Panc1 (cell line): ENCODE results near the gene VPS37B. TPM values are rescaled to one million over a fixed set of nuclear protein-coding genes. Genes with fewer than 3 reads are reported as not detected.

Experiments used
- ATAC-seq: fragments of 200-7000 bp; cut with Tn5 transposase; 2 replicates; pipeline ENCODE4 v1.9.1; 2020; ENCODE audit warnings: mild to moderate bottlenecking, moderate library complexity
- BruUV-seq: library from RNA; stranded (reverse); fragments of 400-500 nt; replicated peaks from 2 replicates; lab custom pipeline; 2021; lab: Mats Ljungman, UMichigan
- CTCF ChIA-PET: fragments of 300-600 bp; sonication (Branson Sonifier 250); formaldehyde crosslinking; loops from one replicate; lab custom pipeline; 2022; ENCODE audit warnings: antibody characterized with exemption; lab: Charles Lee
- POLR2A ChIA-PET: fragments of 300-600 bp; sonication (Branson Sonifier 250); formaldehyde crosslinking; loops from one replicate; lab custom pipeline; 2022; ENCODE audit warnings: antibody characterized with exemption; lab: Charles Lee
- DNase-seq: peaks from one replicate; pipeline ENCODE4 v3.0.0-alpha.2; 2010; ENCODE audit warnings: low read depth, low spot score
- H3K27ac ChIP-seq: 2 replicates; pipeline ENCODE4 v1.5.1; 2011; ENCODE audit warnings: mild to moderate bottlenecking, low read length, inconsistent platforms
- H3K27me3 ChIP-seq: fragments of 200-500 bp; sonication (Bioruptor generic); 2 replicates; pipeline ENCODE4 v1.6.0; 2014; ENCODE audit warnings: low read length, inconsistent platforms; ENCODE audit not compliant: control insufficient read depth, insufficient read depth
- H3K36me3 ChIP-seq: fragments of 200-500 bp; sonication (Bioruptor generic); 2 replicates; pipeline ENCODE4 v1.5.1; 2014; ENCODE audit warnings: inconsistent platforms, mild to moderate bottlenecking, low read length, moderate library complexity; ENCODE audit not compliant: control insufficient read depth, insufficient read depth
- H3K4me1 ChIP-seq: 2 replicates; pipeline ENCODE4 v1.5.1; 2011; ENCODE audit warnings: inconsistent platforms, mild to moderate bottlenecking, low read length, moderate library complexity; ENCODE audit not compliant: control insufficient read depth, insufficient read depth
- H3K4me3 ChIP-seq, 2 experiments: 2 replicates each; pipeline ENCODE4 v1.5.1; 2011 to 2012; ENCODE audit warnings: low read depth in 2 of 2, low read length in 2 of 2, mild to moderate bottlenecking in 2 of 2, inconsistent platforms in 1 of 2, moderate library complexity in 1 of 2
- H3K9me3 ChIP-seq: fragments of 200-500 bp; sonication (Bioruptor generic); 2 replicates; pipeline ENCODE4 v1.5.1; 2014; ENCODE audit warnings: low read depth, mild to moderate bottlenecking, inconsistent platforms, low read length, moderate library complexity; ENCODE audit not compliant: control insufficient read depth, insufficient read depth
- CTCF ChIP-seq: fragments of 450-650 bp; IDR thresholded peaks from 2 replicates; pipeline ENCODE4 v1.5.1; 2017; ENCODE audit warnings: mild to moderate bottlenecking
- POLR2AphosphoS5 ChIP-seq: IDR thresholded peaks from 2 replicates; pipeline ENCODE4 v1.6.1; 2012; ENCODE audit warnings: mild to moderate bottlenecking, low read depth, low read length, moderate library complexity
- REST ChIP-seq, 2 experiments: IDR thresholded peaks; 2 replicates each; pipeline ENCODE4 v1.6.1; 2011 to 2012; ENCODE audit warnings: low read depth in 2 of 2, control low read depth in 1 of 2, low read length in 1 of 2, mild to moderate bottlenecking in 1 of 2, moderate library complexity in 1 of 2; ENCODE audit not compliant: insufficient read depth in 1 of 2
- SIN3A ChIP-seq: IDR thresholded peaks from 2 replicates; pipeline ENCODE4 v1.6.1; 2012; ENCODE audit warnings: low read depth, mild to moderate bottlenecking, low read length, moderate library complexity, borderline replicate concordance; ENCODE audit not compliant: insufficient read depth
- TCF7L2 ChIP-seq: IDR thresholded peaks from 2 replicates; pipeline ENCODE4 v1.6.1; 2011; ENCODE audit warnings: mild to moderate bottlenecking, low read depth, low read length, inconsistent platforms
- in situ Hi-C: cut with HindIII; loops from 2 replicates; pipeline ENCODE4 v1.10.0; 2016; ENCODE audit warnings: low sequenced_read_pairs, low pct_unique_long_range_greater_than_20kb
- intact Hi-C: fragments of 100-400 bp; cut with micrococcal nuclease; formaldehyde crosslinking; loops from one replicate; pipeline ENCODE4 v1.10.0; 2022; ENCODE audit not compliant: unreplicated experiment
- total RNA-seq: library from RNA; stranded (reverse); gene quantifications from one replicate; pipeline ENCODE4 v1.2.1, GENCODE V29; 2021; ENCODE audit not compliant: unreplicated experiment

Gene VPS37B
- total RNA-seq, 1 experiment from 2014 or later = 76.7 TPM

GRCh38 chr12:122861587-122861970 is 34.3 kb downstream of the VPS37B start:
- in situ Hi-C loops = no loop called here
- intact Hi-C loops = loop anchor here (2.0 kb wide), 1 partner anchor 97 kb away; no protein-coding TSS in a partner anchor
- no peak overlapping the region for H3K4me3 ChIP-seq
- DNase-seq = no peak
- H3K27me3 ChIP-seq = no peaks in the 10 kb centered on the region
- no peaks in the 10 kb centered on the region for H3K9me3 ChIP-seq
- BruUV-seq = no TSS peak
- no peak for TF ChIP-seq POLR2AphosphoS5
- TF ChIP-seq REST (IDR thresholded peaks at IDR 0.05; ENCODE audit: insufficient read depth in 1 of 2, low read depth in 2 of 2, low read length in 1 of 2) = 0 out of 4 replicates have a peak, but pooled peaks of 1 of the 2 experiments have one; percentile 33
- no peak for TF ChIP-seq TCF7L2
- no peak for TF ChIP-seq CTCF
- TF ChIP-seq SIN3A = no peak
- H3K4me1 ChIP-seq = peaks cover 54% of the 10 kb centered on the region
- peaks cover 3% of the 10 kb centered on the region for H3K36me3 ChIP-seq
- peak; percentile 7 for ATAC-seq
- peak overlapping the region; percentile 86 for H3K27ac ChIP-seq
- CTCF ChIA-PET = interaction anchor here (0.6 to 3.2 kb wide), 5 partner anchors 28 to 293 kb away, joined by 6 to 21 read pairs (median 11); no protein-coding TSS in a partner anchor
- POLR2A ChIA-PET = interaction anchor here (0.6 to 1.1 kb wide), 2 partner anchors 83 to 120 kb away, joined by 3 read pairs; no protein-coding TSS in a partner anchor

- intact Hi-C loops (loop anchor here (2.0 kb wide), 1 partner anchor 98 kb away; no protein-coding TSS in a partner anchor), in situ Hi-C loops (no loop called here)
- Histone ChIP-seq H3K36me3 (peaks cover 2% of the 10 kb centered on the region), H3K9me3 (no peaks in the 10 kb centered on the region), H3K27me3 (no peaks in the 10 kb centered on the region), H3K4me1 (peaks cover 49% of the 10 kb centered on the region), H3K4me3 (no peak overlapping the region), H3K27ac (peak overlapping the region; percentile 86)
- TF ChIP-seq SIN3A = no peak
- no peak for TF ChIP-seq REST (IDR thresholded peaks at IDR 0.05; ENCODE audit: insufficient read depth in 1 of 2, low read depth in 2 of 2, low read length in 1 of 2)
- no peak for TF ChIP-seq TCF7L2
- no peak for TF ChIP-seq CTCF
- no peak for TF ChIP-seq POLR2AphosphoS5
- ATAC-seq (peak; percentile 28), DNase-seq (no peak)
- ChIA-PET CTCF (interaction anchor here (0.5 to 3.2 kb wide), 14 partner anchors 10 to 121 kb away, joined by 3 to 21 read pairs (median 4); no protein-coding TSS in a partner anchor), POLR2A (interaction anchor here (0.5 to 1.1 kb wide), 4 partner anchors 25 to 121 kb away, joined by 3 to 7 read pairs (median 3); no protein-coding TSS in a partner anchor)
- no TSS peak for BruUV-seq
Observed at GRCh38 chr12:122860854-122861586, 34.9 kb downstream of the VPS37B start.
